Measurements from ENCODE around the gene ACOT7. TPM values are rescaled to one million over a fixed set of nuclear protein-coding genes. Genes with fewer than 3 reads are reported as not detected.
A peak's percentile ranks its signal among the peaks of the same experiment; 100 is the strongest.
"Not testable (repeated sequence)": the region's sequence is repeated elsewhere in the genome, so short reads cannot be mapped to it uniquely, and the experiment has no call there.

ACOT7 gene
- polyA plus RNA-seq, 6 donors from 2014 or later = 1.8 to 3.7 (median 2.9) TPM

GRCh38 chr1:6384962-6385361, 8.6 kb downstream of the ACOT7 start:
- H3K27ac Mint-ChIP-seq = no peak overlapping the region
- H3K9me3 Mint-ChIP-seq = peaks cover 0 to 2% (median 0%) of the 10 kb centered on the region in 7 donors

DNA sequence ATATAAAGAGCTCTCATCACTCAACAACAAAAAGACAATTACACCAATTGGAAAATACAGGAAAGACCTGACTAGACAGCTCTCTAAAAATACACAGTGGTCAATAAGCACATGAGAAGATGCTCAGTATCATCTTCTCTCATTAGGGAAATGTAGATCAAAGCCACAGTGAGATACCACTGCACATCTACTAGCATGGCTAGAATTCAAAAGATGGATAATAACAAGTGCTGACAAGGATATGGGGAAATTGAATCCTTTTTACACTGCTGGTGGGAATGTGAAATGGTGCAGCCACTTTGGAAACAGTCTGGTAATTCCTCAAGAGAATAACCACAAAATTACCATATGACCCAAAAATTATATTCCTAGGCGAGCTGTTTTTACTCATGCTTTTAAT, 9.4 kb downstream of the ACOT7 start:
- Mint-ChIP-seq H3K9me3 (peaks cover 0 to 4% (median 0%) of the 10 kb centered on the region in 7 donors), H3K36me3 (no peaks in the 10 kb centered on the region), H3K4me1 (no peaks in the 10 kb centered on the region), H3K4me3 (peak overlapping the region in 1 of 8 donors; percentile 31), H3K27me3 (no peaks in the 10 kb centered on the region), H3K27ac (no peak overlapping the region)
- DNase-seq = no peak
- ATAC-seq (ENCODE audit: low read depth in 2 of 2) = no peak

More at GRCh38 chr1:6384962-6385361, 8.6 kb downstream of the ACOT7 start:
- Mint-ChIP-seq H3K4me1 (no peaks in the 10 kb centered on the region), H3K36me3 (no peaks in the 10 kb centered on the region), H3K4me3 (no peak overlapping the region), H3K27me3 (peaks cover 0 to 2% (median under 1%) of the 10 kb centered on the region in 3 donors)
- ATAC-seq (ENCODE audit: low read depth in 2 of 2) (no peak), DNase-seq (no peak)

- Mint-ChIP-seq H3K36me3 (no peaks in the 10 kb centered on the region), H3K4me3 (no peak overlapping the region), H3K9me3 (peaks cover 0 to 4% (median 0%) of the 10 kb centered on the region in 7 donors), H3K4me1 (no peaks in the 10 kb centered on the region), H3K27ac (no peak overlapping the region), H3K27me3 (no peaks in the 10 kb centered on the region)
- DNase-seq (no peak), ATAC-seq (ENCODE audit: low read depth in 2 of 2) (no peak)
These were observed 13.5 kb downstream of the ACOT7 start for GRCh38 chr1:6380037-6380436.

DNA sequence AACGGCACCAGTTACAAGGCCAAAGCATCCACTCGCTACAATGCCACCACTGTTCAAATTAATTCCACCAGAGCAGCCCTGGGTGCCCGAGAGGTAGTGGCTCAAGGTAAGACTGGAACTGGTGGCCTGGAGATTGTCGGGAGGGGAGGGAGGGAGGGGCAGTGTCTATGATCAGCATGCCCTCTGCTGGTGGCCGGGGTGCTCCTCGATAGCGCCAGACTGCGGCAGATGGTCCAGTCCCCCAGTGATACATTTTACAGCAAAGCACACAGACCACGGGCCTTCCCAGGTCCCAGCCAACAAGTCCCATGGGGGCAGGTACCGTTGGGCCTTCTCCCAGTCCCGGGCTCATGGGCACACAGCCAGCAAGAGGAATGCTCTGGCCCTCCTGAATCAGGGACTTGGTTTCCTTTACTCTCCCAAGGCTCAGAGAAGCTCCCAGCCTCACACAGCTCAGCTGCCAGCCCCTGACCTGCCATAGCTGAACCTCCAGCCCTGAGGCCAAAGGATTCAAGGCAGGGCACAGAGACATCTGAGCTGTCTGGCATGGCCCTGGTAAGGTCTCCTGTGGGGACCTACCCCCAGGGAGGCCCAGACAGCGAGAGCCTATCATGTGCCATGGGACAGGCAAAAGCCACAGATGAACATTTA, 15.3 kb downstream of the ACOT7 start:
- Mint-ChIP-seq H3K36me3 (no peaks in the 10 kb centered on the region), H3K4me3 (no peak overlapping the region)

DNA sequence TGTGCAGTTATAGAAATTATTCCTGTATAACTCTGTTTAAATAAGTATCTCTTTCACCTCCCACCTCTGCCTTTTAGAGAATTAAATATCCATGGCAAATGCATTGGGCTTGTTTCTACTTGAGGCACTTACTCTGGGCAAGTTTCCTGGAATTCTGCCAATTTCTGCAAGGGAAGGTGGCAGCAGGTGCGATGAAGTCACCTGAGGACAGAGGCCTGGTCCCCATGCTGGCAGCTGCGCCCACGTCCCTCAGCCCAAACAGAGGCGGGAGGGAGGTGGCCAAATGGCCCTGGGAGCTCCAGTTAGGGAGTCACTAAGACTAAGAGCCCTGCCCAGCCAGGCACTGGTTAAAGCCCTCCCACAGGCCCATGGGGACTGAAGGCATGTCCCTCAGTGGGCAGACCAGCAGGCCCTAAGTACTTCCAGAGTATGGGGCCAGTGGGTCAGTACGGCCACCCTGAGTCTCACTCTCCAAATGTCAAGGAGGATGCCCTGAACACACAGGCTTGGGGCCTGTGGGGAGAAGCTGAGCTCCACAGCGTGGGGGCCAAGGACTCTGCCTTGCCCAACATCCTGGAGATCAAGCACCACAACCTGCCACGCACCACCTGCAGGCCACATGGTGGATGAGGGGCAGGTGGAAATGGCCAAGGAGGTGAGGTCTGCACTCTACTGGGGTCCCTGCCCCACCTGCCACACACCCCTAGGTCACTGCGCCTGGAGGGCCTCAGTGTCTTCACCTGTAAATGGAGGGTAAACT, 19.4 kb downstream of the ACOT7 start:
- Mint-ChIP-seq H3K27me3 (no peaks in the 10 kb centered on the region), H3K4me3 (no peak overlapping the region), H3K9me3 (no peaks in the 10 kb centered on the region), H3K36me3 (no peaks in the 10 kb centered on the region), H3K4me1 (no peaks in the 10 kb centered on the region), H3K27ac (no peak overlapping the region)
- ATAC-seq (ENCODE audit: low read depth in 2 of 2) (no peak), DNase-seq (no peak)

More for the DNA sequence above, 15.3 kb downstream of the ACOT7 start:
- Mint-ChIP-seq H3K9me3 (peaks cover 0 to 4% (median 0%) of the 10 kb centered on the region in 7 donors), H3K27me3 (no peaks in the 10 kb centered on the region), H3K4me1 (no peaks in the 10 kb centered on the region), H3K27ac (peak overlapping the region in 1 of 6 donors; percentile 33)
- ATAC-seq (ENCODE audit: low read depth in 2 of 2) (no peak), DNase-seq (no peak)

DNA sequence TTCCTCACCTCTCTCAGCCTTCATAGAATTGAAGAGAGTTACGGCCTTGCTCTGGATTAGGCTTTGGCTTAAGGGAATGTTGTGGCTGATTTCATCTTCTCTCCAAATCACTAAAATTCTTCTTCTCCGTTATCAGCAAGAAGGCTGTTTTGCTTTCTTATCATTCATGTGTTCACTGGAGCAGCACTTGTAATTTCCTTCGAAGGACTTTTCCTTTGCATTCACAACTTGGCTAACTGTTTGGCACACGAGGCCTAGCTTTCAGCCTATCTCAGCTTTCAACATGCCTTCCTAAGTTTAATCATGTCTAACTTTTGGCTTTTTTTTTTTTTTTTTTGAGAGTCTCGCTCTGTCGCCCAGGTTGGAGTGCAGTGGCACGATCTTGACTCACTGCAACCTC, 21.3 kb downstream of the ACOT7 start:
- DNase-seq; H3K36me3 Mint-ChIP-seq; H3K27ac Mint-ChIP-seq; H3K9me3 Mint-ChIP-seq; H3K27me3 Mint-ChIP-seq; H3K4me1 Mint-ChIP-seq; ATAC-seq (ENCODE audit: low read depth in 2 of 2); H3K4me3 Mint-ChIP-seq: not testable (repeated sequence)

DNA sequence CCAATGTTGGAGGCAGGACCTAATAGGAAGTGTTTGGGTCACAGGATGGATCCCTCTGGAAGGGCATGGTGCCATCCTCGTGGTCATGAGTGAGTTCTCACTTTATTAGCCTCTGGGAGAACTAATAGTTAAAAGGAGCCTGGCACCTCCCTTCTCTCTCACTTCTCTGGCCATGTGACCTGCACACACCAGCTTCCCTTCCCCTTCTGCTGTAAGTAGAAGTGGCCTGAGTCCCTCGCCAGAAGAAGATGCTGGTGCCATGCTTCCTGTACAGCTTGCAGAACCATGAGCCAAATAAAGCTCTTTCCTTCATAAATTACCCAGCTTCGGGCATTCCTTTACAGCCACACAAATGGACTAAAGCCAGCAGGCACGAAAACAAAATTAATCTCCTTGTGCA, 23.6 kb downstream of the ACOT7 start:
- Mint-ChIP-seq H3K4me1 (no peaks in the 10 kb centered on the region), H3K4me3 (no peak overlapping the region), H3K36me3 (no peaks in the 10 kb centered on the region), H3K27ac (no peak overlapping the region), H3K27me3 (no peaks in the 10 kb centered on the region), H3K9me3 (peaks cover 0 to 2% (median 0%) of the 10 kb centered on the region in 7 donors)
- DNase-seq = no peak
- ATAC-seq (ENCODE audit: low read depth in 2 of 2) = no peak

DNA sequence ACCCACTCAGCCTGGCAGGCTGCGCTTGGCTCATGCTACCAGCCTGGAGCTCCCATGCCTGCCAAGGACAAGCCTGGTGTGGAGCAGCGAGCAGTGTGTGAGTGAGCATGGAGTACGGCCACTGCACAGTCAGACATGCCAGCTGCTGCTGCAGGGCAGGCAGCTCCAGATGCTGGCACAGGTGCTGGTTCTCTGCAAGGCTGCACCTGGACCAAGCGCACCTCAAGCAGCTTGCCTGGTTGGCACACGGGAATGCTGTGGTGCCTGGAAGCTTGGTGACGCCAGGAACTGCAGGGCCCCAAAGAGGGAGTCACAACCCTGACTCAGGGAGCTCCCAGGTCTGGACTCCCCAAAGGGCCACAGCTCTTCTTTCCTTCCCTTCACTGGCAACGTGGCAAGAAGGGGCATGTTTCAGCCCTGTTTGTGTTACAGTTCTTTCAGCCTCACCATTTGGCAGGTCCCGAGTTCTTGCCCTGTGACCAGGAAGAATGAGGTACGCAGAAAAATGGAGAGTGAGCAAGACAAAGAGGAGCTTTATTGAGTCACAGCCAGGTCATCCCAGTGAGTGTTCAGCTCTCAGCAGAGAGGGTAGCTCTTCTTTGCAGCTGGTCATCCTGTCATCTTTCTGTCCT, 26.1 kb downstream of the ACOT7 start:
- no peak for DNase-seq
- no peaks in the 10 kb centered on the region for H3K36me3 Mint-ChIP-seq
- H3K4me3 Mint-ChIP-seq = no peak overlapping the region
- peak overlapping the region in 1 of 6 donors; percentile 62 for H3K27ac Mint-ChIP-seq
- peaks cover 4 to 9% (median 7%) of the 10 kb centered on the region in 3 donors for H3K4me1 Mint-ChIP-seq
- H3K27me3 Mint-ChIP-seq = no peaks in the 10 kb centered on the region
- no peak for ATAC-seq (ENCODE audit: low read depth in 2 of 2)
- peaks cover 0 to 2% (median 0%) of the 10 kb centered on the region in 7 donors for H3K9me3 Mint-ChIP-seq

- Mint-ChIP-seq H3K4me1 (peaks cover 7 to 16% (median 10%) of the 10 kb centered on the region in 3 donors), H3K36me3 (no peaks in the 10 kb centered on the region), H3K27me3 (no peaks in the 10 kb centered on the region), H3K4me3 (no peak overlapping the region), H3K27ac (peak overlapping the region in 1 of 6 donors; percentile 50), H3K9me3 (peaks cover 0 to 2% (median 0%) of the 10 kb centered on the region in 7 donors)
- DNase-seq (no peak), ATAC-seq (ENCODE audit: low read depth in 2 of 2) (peak in 1 of 2 donors; percentile 25)
These were observed 28.5 kb downstream of the ACOT7 start for GRCh38 chr1:6365047-6365446.

- DNase-seq = peak; percentile 26
- not testable (repeated sequence) for H3K9me3 Mint-ChIP-seq; H3K27me3 Mint-ChIP-seq; H3K36me3 Mint-ChIP-seq; ATAC-seq (ENCODE audit: low read depth in 2 of 2)
- Mint-ChIP-seq H3K4me3 (peak overlapping the region in 2 of 8 donors; percentile 9 to 29), H3K27ac (peak overlapping the region in 5 of 6 donors; percentile 6 to 88 (median 50)), H3K4me1 (peaks cover 13 to 31% (median 26%) of the 10 kb centered on the region in 3 donors)
These were observed 30.3 kb downstream of the ACOT7 start for GRCh38 chr1:6363085-6363884.

DNA sequence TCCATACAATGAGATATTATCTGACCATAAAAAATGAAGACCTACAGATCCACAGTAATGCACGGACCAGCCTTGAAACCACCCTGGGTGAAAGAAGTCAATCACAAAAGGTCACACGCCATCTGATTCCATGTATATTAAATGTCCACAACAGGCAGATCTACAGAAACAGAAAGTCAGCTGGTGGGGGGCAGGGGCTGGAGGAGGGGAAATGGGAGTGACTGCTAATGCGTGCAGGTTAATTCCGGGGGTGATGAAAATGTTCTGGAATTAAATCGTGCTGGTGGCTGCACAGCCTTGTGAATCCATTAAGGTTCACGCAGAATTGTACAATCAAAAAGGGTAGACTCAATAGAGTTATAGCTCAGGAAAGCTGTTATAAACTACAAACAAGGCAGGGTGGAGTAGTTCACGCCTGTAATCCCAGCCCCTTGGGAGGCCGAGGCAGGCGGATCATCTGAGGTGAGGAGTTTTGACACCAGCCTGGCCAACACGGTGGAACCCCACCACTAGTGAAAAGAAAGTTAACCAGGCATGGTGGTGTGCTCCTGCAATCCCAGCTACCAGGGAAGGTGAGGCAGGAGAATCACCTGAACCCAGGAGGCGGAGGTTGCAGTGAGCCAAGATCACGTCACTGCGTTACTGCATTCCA, 32.3 kb downstream of the ACOT7 start:
- H3K27me3 Mint-ChIP-seq = no peaks in the 10 kb centered on the region
- DNase-seq = no peak
- no peaks in the 10 kb centered on the region for H3K9me3 Mint-ChIP-seq
- peaks cover 13 to 31% (median 26%) of the 10 kb centered on the region in 3 donors for H3K4me1 Mint-ChIP-seq
- no peak overlapping the region for H3K4me3 Mint-ChIP-seq
- no peak for ATAC-seq (ENCODE audit: low read depth in 2 of 2)
- no peaks in the 10 kb centered on the region for H3K36me3 Mint-ChIP-seq
- no peak overlapping the region for H3K27ac Mint-ChIP-seq

DNA sequence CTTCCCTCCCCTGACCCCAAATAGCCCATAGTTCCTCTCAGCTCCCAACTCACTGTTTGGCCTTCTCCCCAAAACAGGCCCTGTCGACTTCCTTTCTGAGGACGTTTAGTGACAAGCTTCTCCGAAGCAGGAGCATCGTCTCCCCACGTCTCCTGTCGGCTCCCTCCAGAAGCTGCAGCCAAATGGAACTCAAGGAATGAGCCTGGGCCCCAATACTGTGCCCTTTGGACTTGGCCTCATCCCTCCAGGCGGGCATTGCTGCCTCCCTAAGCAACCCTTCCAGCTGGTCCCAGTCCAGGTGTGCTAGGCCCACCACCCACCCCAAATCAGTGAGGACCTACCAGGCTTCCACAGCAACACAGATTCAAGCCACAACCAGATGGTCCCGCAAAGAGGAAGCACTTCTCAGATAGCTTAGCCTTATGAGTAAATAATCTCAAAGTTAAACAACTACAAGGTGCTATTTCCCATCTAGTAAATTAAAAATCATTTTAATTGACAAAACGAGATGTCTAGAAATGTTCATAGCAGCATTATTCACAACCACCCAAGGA, 33.0 kb downstream of the ACOT7 start:
- no peak for ATAC-seq (ENCODE audit: low read depth in 2 of 2)
- Mint-ChIP-seq H3K27ac (peak overlapping the region in 4 of 6 donors; percentile 2 to 88 (median 51)), H3K36me3 (no peaks in the 10 kb centered on the region), H3K4me3 (peak overlapping the region in 1 of 8 donors; percentile 35), H3K4me1 (peaks cover 13 to 31% (median 26%) of the 10 kb centered on the region in 3 donors), H3K9me3 (no peaks in the 10 kb centered on the region), H3K27me3 (no peaks in the 10 kb centered on the region)
- DNase-seq = no peak

All from naive B cell (primary cell).